Bronchial epithelial cell (primary cell): ENCODE results near the gene SPTBN5. TPM values are rescaled to one million over a fixed set of nuclear protein-coding genes. Genes with fewer than 3 reads are reported as not detected.
A peak's percentile ranks its signal among the peaks of the same experiment; 100 is the strongest.

Experiments used
- DNase-seq: peaks from one replicate; pipeline ENCODE4 v3.0.0-alpha.2; 2010; ENCODE audit warnings: low read depth
- FAIRE-seq: peaks from 2 replicates; lab custom pipeline; 2011; peaks lifted over from hg19 to GRCh38; lab: Jason Lieb, UNC
- H3K27me3 ChIP-seq: 2 replicates; pipeline ENCODE4 v1.5.1; 2011; ENCODE audit warnings: low read length; ENCODE audit not compliant: control insufficient read depth, insufficient read depth
- H3K36me3 ChIP-seq: 2 replicates; pipeline ENCODE4 v1.5.1; 2011; ENCODE audit warnings: low read length; ENCODE audit not compliant: control insufficient read depth, insufficient read depth
- H3K4me3 ChIP-seq: 2 replicates; pipeline ENCODE4 v1.5.1; 2011; ENCODE audit warnings: mild to moderate bottlenecking, low read depth, low read length, control low read depth
- CTCF ChIP-seq: IDR thresholded peaks from 2 replicates; pipeline ENCODE4 v1.5.1; 2011; ENCODE audit warnings: mild to moderate bottlenecking, moderate library complexity, low read length, control low read depth, inconsistent platforms; ENCODE audit not compliant: insufficient read depth, severe bottlenecking
- total RNA-seq: library from RNA; depleted of rRNA; stranded (reverse); fragments of >200 nt; gene quantifications from 2 replicates; pipeline ENCODE4 v1.2.1, GENCODE V29; 2014

Gene SPTBN5
- total RNA-seq, 1 donor from 2014 or later = 0.53 TPM

GRCh38 chr15:41930221-41930866, 36.5 kb upstream of the SPTBN5 start:
- no peaks in the 10 kb centered on the region for H3K27me3 ChIP-seq
- FAIRE-seq = no peak
- peak; percentile 7 for TF ChIP-seq CTCF
- H3K4me3 ChIP-seq = no peak overlapping the region
- peaks cover 1% of the 10 kb centered on the region for H3K36me3 ChIP-seq
- peak; percentile 79 for DNase-seq

DNA sequence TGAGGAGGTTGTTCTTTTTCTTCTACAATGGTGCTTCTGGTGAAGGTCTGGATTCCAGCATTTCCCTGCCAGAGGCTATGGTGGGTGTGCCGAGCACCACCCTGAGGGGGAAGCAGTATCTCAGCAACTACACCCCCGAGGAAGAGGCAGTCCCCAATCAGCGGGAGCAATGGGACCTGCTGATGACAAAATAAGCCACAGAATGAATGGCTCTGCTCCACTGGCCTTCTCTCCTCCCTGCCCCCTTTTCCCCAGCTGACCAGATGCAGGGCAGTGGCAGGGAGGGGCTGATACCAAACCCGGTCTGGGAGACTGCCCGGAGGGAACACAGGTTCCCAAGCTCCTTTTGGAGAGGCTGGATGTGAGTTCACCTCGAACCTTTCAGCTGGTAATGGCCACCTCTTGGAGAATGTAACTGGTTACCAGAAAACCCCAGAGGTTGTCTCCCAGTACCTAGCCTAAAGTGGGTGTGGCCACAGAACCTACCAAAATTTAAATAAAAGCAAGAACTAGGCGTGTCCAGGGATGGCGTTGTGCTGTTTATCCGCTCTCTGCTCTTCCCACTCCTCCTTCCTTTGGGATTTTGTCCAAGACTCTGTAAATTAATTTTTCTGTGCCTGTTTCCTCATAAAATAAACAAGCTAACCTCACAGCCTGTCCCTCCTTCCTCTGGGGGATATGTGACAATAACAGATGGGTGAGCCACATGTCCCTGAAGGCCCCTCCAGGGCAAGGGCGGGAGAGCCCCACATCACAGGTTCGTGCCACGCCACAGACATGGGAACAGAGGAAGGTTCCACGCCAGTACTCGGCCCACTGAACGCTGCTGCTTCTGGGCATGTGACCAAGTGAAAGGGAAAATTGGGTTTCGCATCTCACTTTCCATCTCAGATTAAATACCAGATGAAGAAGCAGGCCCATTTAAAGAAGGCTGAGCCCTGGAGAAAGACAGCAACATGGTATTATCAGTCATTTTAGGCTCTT, 35.1 kb upstream of the SPTBN5 start:
- TF ChIP-seq CTCF = no peak
- H3K36me3 ChIP-seq = peaks cover 7% of the 10 kb centered on the region
- no peak overlapping the region for H3K4me3 ChIP-seq
- DNase-seq = no peak
- H3K27me3 ChIP-seq = no peaks in the 10 kb centered on the region
- FAIRE-seq = no peak

DNA sequence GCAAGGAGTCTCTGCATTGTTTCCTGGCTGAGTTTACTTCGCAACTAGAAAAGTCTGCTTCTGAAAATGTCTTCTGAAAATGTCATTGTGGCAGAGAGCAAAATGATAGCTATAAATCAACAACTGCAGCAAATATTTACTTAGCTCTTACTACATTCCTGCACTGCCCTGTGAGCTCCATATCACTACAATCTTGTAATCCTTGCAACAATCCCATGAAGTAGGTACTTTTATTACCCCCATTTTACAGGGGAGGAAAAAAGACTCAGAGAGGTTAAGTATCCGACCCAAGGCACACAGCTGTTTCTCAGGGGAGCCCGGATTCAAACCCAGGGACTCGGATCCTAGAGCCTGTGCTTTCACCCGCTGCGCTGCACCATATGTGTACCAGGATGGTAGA, 34.2 kb upstream of the SPTBN5 start:
- Histone ChIP-seq H3K4me3 (no peak overlapping the region), H3K36me3 (peaks cover 7% of the 10 kb centered on the region), H3K27me3 (no peaks in the 10 kb centered on the region)
- TF ChIP-seq CTCF = no peak
- DNase-seq = no peak
- FAIRE-seq = no peak

GRCh38 chr15:41927536-41927935, 33.7 kb upstream of the SPTBN5 start:
- Histone ChIP-seq H3K27me3 (no peaks in the 10 kb centered on the region), H3K4me3 (no peak overlapping the region), H3K36me3 (peaks cover 7% of the 10 kb centered on the region)
- no peak for FAIRE-seq
- TF ChIP-seq CTCF = no peak
- no peak for DNase-seq

- Histone ChIP-seq H3K4me3 (no peak overlapping the region), H3K36me3 (peaks cover 7% of the 10 kb centered on the region), H3K27me3 (no peaks in the 10 kb centered on the region)
- no peak for TF ChIP-seq CTCF
- peak; percentile 45 for DNase-seq
- FAIRE-seq = no peak
Measured at GRCh38 chr15:41926185-41927056, 32.6 kb upstream of the SPTBN5 start.
